ENCODE results near the gene ZMYM1.
"Not testable (repeated sequence)": the region's sequence is repeated elsewhere in the genome, so short reads cannot be mapped to it uniquely, and the experiment has no call there.

ZMYM1 gene

GRCh38 chr1:35079003-35079930, at the start of gene ZMYM1:
TSS of gene ZMYM1 (plus strand) at chr1:35079385. CDS start at chr1:35093988, 14,603 bp downstream.
- peak; percentile 95 for DNase-seq

DNA sequence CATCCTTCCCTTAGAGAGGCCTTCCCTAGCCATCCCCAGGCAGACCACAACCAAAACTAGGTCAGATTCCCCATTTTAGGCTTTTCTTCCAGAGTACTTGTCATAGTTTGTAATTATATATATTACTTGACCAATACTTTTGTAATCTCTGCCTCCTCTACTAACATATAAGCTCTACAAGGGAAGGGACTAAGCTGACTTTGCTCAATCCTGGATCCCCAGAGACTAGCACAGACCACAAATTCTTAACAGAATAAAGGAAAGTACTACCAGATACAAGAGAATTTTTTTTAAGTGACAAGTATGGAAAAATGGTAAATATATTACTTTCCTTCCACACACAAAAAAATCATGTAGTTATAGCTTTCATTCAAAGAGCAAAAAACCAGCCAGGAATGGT, 49.4 kb upstream of the ZMYM1 start:
- peak; percentile 9 for DNase-seq

DNA sequence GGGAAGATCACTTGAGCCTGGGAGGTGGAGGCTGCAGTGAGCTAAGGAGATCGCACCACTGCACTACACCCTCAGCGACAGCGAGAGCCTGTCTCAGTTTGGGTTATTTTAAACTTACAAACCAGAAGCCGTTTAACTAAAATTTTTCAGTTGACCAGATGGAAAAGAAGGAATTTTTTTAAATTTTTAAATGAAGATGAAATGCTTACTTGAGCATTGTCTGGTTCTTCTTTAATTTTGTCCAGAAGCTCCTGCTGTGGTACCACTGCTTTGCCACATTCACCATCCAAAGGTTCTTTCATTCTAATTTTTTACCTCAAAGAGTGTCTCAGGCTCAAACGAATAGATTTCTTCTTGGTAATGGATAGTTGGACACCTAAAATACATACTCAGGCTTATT, 48.8 kb upstream of the ZMYM1 start:
- DNase-seq = no peak

- DNase-seq = peak; percentile 51
Measured at GRCh38 chr1:35030756-35031446, 48.3 kb upstream of the ZMYM1 start.

DNA sequence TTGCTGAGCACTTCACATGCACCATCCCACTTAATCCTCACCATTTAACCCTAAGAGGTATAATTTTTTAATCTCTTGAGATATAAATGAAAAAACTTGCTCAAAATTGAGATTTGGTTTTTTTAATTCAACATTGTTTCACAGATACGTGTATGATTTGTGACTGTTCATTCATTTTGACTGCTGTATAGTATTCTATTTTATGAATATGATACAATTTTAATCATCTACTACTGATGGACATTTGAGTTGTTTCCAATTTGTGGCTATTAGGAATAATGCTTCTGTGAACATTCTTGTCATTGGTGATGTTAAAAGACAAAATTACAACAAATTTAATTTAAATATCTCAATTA, 46.8 kb upstream of the ZMYM1 start:
- DNase-seq = no peak

GRCh38 chr1:35033346-35033745, 45.8 kb upstream of the ZMYM1 start:
- DNase-seq = no peak

DNA sequence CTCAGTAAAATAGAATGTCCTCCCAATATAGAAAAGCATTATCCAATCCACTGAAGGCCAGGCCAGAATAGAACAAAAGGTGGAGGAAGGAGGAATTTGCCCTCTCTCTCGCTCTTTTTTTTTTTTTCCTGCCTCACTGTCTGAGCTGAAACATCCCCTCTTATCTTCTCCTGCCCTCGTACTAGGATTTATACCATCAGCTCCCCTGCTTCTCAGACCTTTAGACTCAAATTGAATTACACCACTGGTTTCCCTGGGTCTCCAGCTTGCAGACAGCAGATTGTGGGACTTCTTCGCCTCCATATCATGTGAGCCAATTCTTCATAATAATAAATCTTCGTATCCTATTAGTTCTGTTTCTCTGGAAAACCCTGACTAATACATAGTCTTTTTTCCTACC, 42.6 kb upstream of the ZMYM1 start:
- no peak for DNase-seq

DNA sequence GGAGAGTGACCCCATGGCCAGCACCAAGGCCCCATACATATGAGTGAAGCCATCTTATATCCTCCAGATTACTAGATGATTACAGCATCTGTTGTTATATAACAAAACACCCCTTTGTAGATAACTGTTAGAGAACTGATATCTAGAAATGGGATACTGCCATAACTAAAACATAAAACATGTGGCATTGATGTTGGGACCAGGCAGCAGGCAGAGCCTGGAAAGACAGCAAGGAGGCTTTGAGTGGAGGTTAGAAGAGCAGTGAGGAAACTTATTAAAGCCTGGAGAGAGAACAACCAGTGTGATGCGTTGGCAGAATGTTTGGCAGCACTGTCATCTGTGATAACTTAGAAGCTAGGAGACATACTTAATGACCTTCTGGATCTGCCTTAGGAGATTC, 42.0 kb upstream of the ZMYM1 start:
- no peak for DNase-seq

- DNase-seq = no peak
Measured at GRCh38 chr1:35038723-35039122, 40.5 kb upstream of the ZMYM1 start.

DNA sequence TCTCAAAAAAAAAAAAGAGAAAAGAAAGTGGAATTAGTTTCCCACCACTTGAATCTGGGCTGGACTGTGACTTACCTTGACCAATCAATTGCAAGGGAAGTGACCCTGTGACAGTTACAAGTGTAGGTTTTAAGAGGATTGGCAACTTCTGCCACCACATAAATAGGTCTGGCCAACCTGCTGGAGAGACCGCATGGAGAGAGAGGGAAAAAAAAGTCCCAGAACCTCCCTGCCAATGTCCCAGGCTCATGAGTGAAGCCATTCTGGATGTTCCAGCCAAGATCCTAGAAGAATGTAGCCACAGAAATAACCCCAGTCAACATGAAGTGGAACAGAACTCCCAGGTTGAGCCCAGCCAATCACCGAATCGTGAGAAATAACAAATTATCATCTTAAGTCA, 35.7 kb upstream of the ZMYM1 start:
- no peak for DNase-seq

DNA sequence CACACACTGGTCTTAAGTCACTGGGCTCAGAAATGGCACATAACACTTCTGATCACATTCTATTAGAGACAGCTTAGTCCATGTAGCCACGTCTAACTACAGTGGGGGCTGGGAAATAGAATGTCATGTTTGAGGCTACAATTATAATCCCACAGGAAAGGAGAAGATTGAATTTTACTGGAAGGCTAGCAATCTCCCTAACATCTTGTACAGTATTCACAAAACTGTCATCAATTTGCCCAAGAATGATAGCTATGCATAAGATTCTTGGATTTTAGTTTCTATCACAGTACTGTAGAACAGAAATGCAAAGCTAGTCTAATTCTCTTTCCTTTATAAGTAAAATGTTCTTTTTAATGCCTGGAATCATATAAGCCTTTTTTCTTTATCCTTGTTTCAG, 34.8 kb upstream of the ZMYM1 start:
- DNase-seq = no peak

DNA sequence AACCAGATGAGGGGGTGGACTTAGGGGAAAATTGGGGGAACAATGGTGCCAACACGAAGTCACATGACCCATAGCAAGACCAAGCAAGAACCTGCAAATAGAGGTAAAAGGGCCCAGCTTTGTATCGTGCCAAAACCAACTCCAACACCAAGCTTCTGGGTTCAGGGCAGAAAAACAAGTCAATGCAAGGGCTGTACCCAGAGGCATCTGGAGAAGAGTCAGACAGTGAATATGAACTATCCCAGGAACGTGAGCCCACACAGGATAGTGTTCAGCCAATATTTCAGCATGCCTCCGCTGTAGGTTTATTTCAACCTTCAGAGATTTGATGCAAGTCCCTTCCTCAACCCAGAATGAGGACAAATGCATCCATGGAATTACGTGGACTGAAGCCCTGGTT, 32.5 kb upstream of the ZMYM1 start:
- DNase-seq = no peak

GRCh38 chr1:35047188-35047858, 31.9 kb upstream of the ZMYM1 start:
- DNase-seq = peak; percentile 22

DNA sequence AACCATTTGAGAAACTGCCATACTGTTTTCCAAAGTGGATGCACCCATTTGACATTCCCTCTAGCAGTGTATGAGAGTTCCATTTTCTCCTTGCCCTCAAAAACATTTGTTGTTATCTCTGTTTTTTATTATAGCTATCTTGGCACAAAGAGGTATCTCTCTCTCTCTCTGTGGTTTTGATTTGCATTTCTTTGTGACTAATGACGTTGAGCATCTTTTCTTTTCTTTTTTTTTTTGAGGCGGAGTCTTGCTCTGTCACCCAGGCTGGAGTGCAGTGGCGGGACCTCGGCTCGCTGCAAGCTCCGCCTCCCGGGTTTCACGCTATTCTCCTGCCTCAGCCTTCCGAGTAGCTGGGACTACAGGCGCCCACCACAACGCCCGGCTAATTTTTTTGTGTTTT, 30.1 kb upstream of the ZMYM1 start:
- no peak for DNase-seq

- DNase-seq = no peak
Measured at GRCh38 chr1:35053433-35053832, 25.8 kb upstream of the ZMYM1 start.

- not testable (repeated sequence) for DNase-seq
Measured at GRCh38 chr1:35054282-35054681, 24.9 kb upstream of the ZMYM1 start.

DNA sequence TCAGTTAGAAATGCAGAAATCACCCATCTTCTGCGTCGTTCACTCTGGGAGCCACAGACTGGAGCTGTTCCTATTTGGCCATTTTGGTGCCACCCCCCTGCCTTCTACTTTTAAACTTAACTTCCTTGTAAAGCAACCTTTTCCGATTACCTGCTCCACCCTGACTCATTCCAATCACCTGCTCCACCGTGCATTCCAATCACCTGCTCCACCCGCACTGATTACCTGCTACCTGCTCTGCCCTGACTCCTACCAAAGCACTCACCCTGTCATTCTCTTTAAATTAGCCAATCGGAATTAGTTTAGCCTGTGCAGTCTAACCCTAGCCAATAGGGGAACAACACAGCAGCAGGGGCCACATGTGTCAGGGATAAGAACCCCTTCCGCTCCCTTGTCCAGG, 20.9 kb upstream of the ZMYM1 start:
- DNase-seq = not testable (repeated sequence)

DNA sequence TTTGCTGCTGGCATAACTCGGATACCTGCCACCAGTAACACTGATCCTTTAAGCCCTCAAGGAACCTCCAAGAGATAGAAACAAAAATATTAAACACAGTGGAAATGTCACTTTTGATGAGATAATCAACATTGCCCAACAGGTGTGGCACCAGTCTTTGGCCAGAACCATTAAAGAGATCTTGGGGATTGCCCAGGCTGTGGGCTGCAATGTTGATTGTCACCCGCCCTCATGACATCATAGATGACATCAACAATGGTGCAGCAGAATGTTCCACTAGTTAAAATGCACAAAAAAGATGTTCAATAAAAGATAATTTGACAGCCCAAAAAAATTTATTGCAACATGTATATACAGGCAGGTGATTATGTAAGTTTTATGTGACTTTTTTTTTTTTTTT, 20.2 kb upstream of the ZMYM1 start:
- DNase-seq = peak; percentile 73

GRCh38 chr1:35062518-35063196, 16.5 kb upstream of the ZMYM1 start:
- peak; percentile 69 for DNase-seq

DNA sequence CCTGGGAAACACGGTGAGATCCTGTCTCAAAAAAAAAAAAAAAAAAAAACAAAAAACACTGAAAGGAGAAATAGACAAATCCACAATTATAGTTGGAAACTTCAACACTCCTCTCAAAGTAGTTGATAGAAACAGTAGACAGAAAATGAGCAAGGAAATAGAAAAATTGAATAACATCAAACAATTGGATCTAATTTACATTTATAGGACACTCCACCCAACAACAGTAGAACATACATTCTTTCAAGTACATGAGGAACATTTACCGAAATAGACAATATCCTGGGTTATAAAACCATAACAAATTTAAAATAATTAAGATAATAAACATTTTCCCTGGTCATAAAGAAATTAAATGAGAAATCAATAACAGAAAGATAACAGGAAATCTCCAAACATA, 14.9 kb upstream of the ZMYM1 start:
- DNase-seq = no peak

DNA sequence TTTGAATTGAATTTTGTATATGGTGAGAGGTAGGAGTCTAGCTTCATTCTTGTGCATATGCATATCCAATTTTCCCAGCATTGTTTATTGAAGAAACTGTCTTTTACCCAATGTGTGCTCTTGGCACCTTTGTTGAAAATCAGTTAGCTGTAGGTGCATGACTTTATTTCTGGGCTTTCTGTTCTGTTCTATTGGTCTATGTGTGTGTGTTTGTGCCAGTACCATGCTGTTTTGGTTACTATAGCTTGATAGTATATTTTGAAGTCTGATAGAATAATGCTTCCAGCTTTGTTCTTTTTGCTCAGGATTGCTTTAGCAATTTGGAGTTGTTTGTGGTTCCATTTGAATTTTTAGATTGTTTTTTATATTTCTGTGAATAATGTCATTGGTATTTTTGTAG, 9.4 kb upstream of the ZMYM1 start:
- DNase-seq = no peak

DNA sequence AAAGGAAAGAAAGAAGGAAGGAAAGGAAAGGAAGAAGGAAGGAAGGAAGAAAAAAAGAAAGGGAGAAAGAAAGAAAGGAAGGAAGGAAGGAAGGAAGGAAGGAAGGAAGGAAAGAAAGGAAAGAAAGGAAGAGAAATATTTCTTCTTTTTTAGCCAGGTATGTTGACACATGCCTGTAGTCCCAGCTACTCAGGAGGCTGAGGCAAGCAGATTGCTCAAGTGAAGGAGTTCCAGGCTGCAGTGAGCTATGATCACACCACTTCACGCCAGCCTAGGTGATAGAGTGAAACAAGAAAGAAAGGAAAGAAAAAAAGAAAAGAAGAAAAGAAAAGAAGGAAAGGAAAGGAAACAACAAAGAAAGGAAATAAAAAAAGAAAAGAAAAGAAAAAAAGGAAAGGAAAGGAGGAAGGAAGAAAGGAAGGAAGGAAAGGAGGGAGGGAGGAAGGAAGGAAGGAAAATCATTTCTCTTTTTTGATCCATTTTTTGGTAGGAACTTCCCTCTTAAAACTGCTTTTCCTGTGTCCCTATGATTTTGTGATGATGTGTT, 5.8 kb upstream of the ZMYM1 start:
- no peak for DNase-seq

- DNase-seq = not testable (repeated sequence)
Measured at GRCh38 chr1:35076426-35076825, 2.8 kb upstream of the ZMYM1 start.

Measured in suppressor macrophage treated with lipopolysaccharide for 4 hours (primary cell).